GM19324 (cell line): ENCODE data around the gene ADAMTSL5.
A peak's percentile ranks its signal among the peaks of the same experiment; 100 is the strongest.

Source experiments
- ATAC-seq: cut with Tn5 transposase; IDR thresholded peaks from one replicate; pipeline ENCODE4 v1.9.1; 2021; ENCODE audit warnings: mild to moderate bottlenecking, moderate library complexity; ENCODE audit not compliant: unreplicated experiment, low FRiP score

Gene ADAMTSL5

DNA sequence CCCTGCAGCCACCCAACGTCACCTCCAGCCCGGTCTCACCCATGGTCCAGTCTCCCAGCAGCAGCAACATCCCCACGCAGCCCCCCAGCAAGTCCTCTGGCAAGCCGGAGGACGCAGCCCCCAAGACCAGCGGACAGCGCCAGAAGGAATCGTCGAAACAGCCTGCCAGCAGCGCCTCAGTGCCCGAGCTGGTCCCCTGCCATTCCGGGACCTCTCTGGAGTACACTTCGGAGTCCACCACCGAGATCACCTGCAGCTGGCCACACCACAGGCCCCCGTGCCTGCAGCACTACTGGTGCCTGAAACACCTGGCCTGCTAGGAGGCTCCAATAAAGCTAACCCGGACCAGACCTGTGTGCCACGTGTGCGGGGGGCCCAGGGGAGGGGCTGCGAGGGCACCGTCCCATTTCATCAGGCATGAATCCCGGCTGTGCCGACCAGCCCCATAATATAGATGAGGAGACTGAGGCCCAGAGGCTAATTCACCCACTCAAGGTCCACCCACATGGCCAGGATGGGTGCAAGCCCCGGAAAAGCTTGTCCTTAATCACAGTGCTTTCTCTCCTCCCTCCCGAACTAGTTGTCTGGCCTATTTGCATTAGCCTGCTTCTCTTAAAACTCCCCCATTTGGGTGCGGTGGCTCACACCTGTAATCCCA is 15.1 kb downstream of the ADAMTSL5 start:
- ATAC-seq: no peak

DNA sequence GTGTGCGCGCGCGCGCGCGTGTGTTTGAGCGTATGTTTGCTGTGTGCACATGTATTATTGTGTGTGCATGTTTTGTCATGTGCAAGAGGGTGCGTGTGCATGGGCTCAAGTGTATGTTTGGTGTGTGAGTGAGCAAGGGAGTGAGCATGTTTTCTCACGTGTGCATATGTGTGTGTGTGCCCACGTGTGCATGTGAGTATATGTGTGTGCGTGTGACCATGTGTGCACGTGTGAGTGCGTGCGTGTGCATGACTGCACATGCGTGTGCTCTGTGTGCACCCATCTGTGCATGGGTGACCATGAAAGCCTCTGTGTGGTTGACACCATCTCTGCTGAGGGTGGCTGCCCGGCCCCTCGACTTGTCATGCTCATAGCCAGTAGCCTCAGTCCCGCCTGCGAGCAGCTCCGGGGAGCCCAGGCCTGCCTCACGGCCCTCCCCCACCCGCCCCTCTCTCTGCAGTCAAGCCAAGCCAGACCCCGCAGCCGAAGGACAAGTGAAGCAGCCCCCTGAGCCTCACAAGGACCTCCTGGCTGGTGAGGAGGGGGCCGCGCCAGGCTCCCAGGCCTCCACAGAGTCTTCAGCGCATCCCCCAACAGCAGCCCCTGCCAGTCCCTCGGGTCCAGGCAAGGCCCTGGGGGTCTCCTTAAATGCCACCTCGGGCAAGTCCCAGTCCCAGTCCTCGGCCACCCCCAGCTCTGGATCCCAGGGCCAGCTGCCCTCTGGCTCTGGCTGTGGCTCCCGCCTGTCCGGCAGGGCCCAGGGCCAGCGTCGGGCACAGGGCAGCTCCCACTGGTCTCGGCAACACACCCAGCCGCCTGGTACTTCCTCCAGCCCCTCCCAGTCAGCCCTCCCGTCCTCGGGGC is 15.9 kb downstream of the ADAMTSL5 start:
- ATAC-seq: no peak

GRCh38 chr19:1495799-1496713 is 16.8 kb downstream of the ADAMTSL5 start:
- no peak for ATAC-seq

- no peak for ATAC-seq
Measured at GRCh38 chr19:1495051-1495798, 17.6 kb downstream of the ADAMTSL5 start.

- no peak for ATAC-seq
Measured at GRCh38 chr19:1494115-1494815, 18.6 kb downstream of the ADAMTSL5 start.

- ATAC-seq: no peak
Measured at GRCh38 chr19:1492474-1493006, 20.3 kb downstream of the ADAMTSL5 start.

- no peak for ATAC-seq
Measured at GRCh38 chr19:1491849-1492170, 21.0 kb downstream of the ADAMTSL5 start.

- no peak for ATAC-seq
Measured at GRCh38 chr19:1491114-1491848, 21.5 kb downstream of the ADAMTSL5 start, which contains the start of gene REEP6. TSS of gene REEP6 (plus strand) at chr19:1491181. CDS start at chr19:1491270, 89 bp downstream.

GRCh38 chr19:1490311-1491113 is 22.3 kb downstream of the ADAMTSL5 start, which contains the start of gene PCSK4:
TSS of gene PCSK4 (minus strand) at chr19:1490350. CDS start at chr19:1490346, 4 bp downstream.
- ATAC-seq: peak; percentile 80

- no peak for ATAC-seq
Measured at GRCh38 chr19:1489463-1490310, 23.1 kb downstream of the ADAMTSL5 start.

DNA sequence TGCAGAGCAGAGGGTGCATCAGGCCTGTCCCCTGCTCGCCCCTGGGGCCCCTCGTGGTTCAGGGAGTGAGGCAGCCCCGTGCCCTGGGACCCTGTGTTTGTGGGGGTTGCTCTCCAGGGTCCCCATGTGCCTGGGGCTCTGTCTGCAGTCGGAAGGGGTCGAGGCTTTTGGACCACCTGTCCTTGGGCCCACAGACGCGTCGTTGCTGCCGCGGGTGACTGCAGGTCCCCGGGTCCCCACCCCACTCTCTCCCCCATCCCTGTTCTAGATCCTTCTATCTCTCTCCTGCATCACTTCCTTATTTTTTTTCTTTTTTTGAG is 24.6 kb downstream of the ADAMTSL5 start:
- ATAC-seq: no peak

GRCh38 chr19:1487576-1488281 is 25.1 kb downstream of the ADAMTSL5 start:
- no peak for ATAC-seq

- ATAC-seq: no peak
Measured at GRCh38 chr19:1486720-1487575, 25.9 kb downstream of the ADAMTSL5 start.

DNA sequence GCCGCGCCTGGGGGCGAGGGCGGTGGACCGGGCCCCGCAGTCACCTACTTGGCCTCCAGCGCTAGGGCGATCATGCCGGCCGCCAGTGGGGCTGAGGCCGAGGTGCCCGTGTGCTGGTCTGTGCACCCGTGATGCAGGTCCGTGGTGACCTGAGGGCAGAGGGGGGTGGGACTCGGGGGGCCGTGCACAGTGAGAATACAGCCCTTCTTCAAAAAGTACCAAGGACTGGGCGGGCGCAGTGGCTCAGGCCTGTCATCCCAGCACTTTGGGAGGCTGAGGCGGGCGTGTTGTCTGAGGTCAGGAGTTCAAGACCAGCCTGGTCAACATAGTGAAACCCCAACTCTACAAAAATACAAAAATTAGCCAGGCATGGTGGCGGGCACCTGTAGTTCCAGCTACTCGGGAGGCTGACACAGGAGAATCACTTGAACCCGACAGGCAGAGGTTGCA is 28.8 kb downstream of the ADAMTSL5 start:
- no peak for ATAC-seq
